ENCODE measurements around the gene NOVA1. TPM values are rescaled to one million over a fixed set of nuclear protein-coding genes. Genes with fewer than 3 reads are reported as not detected.

The NOVA1 gene
- 2.9 and 4.7 TPM in 2 replicates for total RNA-seq

GRCh38 chr14:26597589-26598080 is at the start of gene NOVA1:
Gene NOVA1 (minus strand): TSS chr14:26598033. CDS start chr14:26597436, 597 bp downstream.

